Cortex of kidney (tissue), 1 donor: ENCODE measurements around the gene ZIC3.

Source experiments
- DNase-seq: peaks from one replicate; lab custom pipeline; 2025; lab: John Stamatoyannopoulos, UW

The ZIC3 gene

DNA sequence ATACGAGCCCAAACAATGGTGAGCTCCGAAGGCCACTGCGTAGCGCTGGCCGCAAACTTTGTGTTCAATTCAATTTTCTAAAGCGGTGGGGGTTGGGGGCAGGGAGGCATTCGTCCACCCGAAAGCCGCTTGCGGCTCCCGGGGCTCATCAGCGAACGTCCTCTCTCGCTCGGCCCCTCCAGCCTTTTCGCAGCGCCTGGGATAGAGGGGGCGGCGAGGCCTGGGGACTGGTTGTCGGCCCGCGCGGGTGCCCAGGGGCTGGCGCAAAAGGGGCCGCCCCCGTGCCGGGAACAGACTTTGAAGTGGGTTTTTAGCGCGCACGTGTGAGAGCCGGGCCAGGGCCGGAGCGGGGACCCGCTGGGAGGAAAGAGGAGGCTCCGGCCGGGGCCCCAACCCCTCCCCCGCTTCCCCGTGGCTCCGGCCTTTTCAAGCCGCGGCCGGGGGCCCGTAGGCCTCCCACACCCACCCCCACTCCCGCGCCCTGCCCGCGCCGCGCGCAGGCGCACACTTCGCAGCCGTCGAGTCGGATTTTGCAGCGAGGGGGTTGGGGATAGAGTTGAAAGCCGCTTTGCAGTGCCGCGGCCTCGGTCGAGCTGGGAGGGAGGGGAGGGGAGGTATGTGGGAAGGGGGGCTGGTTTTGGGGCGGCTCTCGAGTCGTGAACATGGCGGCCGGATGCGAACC, 8.3 kb downstream of the ZIC3 start:
- DNase-seq, result no peak

DNA sequence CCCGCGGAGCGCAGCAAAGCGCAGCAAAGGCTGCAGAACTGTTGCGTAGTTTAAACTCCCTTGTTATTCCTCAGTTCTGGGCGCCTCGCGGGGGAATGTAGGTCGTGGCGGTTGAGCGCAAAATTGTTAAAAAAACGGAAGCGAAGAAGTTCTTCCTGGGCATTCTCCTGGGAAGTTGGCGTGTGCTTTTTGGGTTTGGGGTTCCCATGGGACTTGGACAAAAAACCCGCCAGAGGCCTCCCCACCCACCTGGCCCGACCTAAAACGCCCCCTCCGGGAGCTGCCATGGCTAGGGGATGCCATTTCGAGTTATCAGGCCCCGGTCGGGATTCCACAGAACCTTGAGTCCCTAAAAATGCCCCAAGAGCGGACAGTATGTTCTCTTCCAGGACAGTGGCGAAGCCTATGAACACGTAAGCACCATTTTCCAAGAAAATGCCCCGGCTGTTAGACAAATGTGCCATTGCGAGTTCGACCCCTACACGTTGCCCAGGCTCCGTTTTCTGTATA, 8.9 kb downstream of the ZIC3 start:
- no peak for DNase-seq

DNA sequence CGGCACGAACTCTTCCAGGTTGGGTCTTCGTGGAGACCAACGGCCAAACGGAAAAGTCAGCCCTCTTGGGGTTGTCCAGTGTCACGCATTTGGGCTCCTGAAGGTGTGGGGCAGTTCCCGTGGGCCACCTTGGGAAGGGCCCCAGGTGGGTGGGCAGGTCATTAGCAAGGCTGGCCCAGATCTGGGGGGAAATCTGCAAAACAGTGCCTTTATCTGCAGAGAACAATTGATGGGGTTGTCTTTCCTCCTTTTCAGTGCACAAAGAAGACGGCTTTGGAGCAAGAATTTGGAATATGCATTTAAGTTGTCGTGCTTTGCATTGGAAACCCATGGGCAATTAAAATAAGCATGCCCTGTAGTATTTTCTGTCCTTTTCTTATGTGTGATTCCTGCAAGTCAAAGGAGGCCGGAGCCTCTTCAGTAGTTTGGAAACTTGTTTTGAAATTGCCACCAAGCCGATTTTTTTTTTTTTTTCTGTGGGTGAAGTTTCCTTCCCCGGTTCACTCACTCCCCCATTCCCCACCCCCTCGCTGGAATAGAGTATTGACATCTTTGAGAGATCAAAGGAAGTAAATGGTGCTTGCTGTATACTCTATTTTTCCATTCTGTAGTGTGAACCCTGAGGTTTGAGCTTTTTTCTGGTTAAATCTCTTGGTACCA, 9.8 kb downstream of the ZIC3 start:
- no peak for DNase-seq

DNA sequence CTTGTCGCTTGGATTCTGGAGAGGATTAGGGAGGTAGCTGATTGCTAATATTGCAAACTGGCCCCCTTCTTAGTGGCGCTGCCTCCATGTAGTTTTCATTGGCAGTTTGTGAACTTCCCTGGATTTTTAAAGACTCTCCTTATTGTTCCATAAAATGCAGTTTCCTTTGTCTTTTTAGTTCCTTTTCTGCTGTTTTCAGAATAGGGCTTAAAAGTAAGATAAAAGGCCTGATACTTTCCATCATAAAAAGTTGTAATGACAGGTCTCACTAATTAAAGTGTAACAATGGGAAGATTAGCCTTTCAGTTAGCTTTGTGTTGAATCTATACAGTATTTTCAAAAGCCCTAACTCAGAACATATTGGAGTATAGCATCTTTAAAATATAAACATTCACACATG, 21.2 kb downstream of the ZIC3 start:
- DNase-seq, result no peak

DNA sequence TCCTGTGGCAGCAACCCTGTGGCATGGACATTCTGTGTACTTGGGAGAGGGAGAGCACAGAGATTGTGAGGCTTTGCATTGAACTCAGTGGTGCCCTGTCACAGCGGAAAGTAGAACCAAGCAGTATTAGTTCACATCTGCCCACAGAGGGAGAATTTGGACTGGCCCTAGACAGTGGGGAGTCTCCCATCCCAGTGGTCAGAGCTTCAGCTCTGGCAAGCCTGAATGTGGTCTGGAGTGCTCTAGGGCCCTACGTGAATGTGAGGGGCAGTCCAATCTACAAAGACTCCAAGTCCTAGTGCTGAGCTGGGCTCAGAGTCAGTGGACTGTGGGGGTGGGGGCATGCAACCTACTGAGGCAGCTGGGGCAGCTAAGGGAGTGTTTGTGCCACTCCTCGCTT, 34.8 kb downstream of the ZIC3 start:
- no peak for DNase-seq
